GM19324 (cell line): ENCODE results near the gene LRP5.
"Not testable (repeated sequence)": the region's sequence is repeated elsewhere in the genome, so short reads cannot be mapped to it uniquely, and the experiment has no call there.

Experiments used
- ATAC-seq: cut with Tn5 transposase; IDR thresholded peaks from one replicate; pipeline ENCODE4 v1.9.1; 2021; ENCODE audit warnings: mild to moderate bottlenecking, moderate library complexity; ENCODE audit not compliant: unreplicated experiment, low FRiP score

The LRP5 gene

DNA sequence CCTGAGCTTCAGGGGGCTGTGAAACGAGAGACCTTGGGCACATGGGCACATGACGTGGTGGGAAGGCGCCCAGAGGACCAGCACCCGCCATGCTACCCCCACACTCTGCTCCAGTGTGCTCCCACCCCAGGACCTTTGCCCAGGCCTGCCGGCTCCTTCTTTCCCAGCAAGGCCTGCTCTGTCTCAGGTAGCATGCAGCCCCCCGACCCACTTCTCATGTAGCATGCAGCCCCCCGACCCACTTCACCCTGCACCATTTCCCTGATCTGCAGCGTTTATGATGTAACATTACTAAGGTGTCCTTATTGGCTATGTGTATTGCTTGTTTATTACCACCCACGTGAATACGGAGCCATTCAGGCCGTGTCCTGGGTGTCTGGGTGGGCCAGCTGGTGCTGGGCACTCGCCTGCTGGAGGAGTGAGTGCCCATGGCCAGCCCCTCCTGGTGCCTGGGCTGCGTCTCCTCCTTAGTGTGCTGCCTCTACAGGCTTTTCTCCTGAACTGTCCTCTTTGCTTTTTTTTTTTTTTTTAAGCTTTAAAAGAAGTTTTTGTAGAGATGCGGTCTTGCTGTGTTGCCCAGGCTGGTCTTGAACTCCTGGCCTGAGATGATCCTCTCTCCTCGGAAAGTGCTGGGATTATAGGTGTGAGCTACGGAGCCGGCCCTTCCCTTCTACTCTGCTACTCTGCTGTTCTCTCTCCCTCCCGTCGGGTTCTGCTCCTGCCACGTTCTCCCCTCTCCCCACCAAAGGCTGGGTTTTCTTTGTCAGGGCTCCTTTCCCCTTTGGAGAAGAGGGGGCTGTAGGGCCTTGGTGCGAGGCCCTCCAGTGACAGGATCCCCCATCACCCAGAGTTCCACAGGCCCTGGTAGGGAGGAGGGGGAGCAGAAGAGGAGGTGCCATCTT, 29.4 kb downstream of the LRP5 start:
- no peak for ATAC-seq

DNA sequence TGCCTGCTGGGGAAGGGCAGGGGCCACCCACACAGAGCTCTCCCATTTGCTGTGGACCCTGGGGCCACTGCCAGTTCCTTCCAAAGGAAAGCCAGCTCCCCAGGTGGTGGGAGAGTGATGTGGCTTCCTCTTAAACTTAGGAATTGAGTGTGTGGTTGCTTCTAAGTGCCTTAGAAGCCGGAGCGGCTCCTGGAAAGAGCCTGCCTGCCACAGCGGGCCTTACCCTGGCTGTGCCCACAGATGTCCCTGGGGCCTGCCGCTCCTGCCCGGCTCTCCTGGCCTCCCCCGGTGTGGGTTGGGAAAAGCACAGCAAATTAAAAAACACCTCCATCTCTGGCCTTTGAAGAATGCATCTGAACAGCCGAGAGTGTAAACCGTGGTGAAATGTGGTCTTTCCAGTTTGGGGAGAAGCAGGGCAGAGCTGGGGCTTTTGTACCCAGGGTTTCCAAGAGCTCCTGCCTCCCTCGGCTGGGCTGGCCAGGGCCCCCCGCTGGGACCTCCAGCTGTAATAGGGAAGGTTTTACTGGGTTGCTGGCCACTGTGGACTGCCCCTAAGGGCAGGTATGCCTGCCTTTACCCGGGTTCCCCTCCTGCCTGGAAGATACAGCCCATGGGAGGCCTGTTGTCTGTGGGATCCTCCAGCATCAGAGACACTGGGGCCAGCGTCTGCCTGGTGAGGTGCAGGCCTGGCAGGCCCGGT, 30.2 kb downstream of the LRP5 start:
- ATAC-seq: no peak

DNA sequence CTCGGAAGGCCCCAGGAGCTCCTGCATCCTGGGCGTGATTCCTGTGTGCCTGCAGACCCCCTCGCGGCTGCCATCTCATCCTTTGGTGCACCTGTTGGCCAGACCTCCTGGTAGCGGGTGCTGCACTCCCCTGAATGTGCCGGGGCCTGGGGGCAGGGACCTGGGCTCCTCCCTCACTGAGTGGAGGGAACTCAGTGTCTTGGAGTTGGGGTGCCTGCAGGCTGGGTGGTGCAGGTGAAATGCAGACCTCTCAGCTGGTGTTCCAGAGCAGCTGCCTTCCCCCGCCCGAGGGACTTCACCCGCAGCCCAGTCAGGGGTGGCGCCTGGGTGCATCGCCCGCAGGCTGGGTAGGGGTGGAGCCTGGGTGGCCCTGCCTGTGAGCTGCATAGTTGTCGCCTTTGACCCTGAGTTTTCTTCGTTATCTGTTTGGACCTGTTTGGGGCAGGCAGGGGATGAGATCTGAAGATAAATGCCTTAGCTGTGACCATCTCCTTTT, 31.4 kb downstream of the LRP5 start:
- no peak for ATAC-seq

DNA sequence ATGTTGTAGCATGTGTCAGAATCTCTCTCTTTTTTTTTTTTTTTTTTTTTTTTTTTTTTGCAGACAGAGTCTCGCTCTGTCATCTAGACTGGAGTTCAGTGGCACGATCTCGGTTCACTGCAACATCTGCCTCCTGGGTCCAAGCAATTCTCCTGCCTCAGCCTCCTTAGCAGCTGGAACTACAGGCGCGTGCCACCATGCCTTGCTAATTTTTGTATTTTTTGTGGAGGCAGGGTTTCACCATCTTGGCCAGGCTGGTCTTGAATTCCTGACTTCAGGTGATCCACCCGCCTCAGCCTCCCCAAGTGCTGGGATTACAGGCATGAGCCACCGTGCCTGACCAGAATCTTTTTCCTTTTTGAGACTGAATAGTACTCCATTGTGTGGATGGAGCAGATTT, 32.4 kb downstream of the LRP5 start:
- not testable (repeated sequence) for ATAC-seq

DNA sequence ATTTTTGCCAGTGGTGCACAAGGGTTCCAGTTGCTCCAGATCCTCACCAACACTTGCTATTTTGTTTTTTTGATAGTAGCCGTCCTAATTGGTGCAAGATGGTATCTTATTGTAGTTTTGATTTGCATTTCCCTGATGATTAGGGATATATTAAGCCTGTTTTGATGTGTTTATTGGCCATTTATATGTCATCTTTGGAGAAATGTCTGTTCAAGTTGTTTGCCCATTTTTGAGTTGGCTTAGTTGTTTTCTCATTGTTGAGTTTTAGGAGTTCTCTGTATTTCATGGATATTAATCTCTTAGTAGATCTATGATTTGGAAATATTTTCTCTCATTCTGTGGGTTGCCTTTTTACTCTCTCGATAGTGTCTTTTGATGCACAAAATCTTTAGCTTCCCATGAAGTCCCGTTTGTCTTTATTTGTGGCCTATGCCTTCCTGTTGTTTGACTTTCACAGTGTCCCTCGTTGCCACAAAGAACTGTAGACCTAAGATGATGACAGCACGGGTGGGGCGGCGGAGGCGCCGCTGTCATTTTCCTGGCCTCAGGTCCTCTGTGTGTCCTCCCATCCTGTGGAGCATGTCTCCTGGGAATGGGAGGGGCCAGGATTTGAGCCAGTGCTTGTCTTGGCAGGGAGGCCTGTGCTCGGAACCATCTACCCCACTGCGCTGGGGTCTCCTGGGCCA, 33.5 kb downstream of the LRP5 start:
- ATAC-seq: no peak

DNA sequence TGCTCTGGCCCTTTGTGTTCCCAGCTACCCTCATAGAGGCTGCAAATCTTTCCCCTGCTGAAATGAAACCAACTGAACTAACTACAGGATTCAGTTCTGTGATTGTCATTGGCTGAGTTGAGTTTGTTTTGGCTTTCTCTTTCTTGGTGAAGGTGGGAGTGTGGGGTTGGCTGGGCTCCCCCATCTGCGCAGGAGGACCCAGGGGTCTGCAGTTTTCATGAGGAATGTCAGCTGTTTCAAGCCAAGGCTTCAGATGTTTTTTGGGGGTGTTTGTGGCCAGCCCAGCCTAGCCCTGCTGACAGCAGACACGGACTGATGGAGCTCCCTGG, 34.0 kb downstream of the LRP5 start:
- ATAC-seq: no peak

DNA sequence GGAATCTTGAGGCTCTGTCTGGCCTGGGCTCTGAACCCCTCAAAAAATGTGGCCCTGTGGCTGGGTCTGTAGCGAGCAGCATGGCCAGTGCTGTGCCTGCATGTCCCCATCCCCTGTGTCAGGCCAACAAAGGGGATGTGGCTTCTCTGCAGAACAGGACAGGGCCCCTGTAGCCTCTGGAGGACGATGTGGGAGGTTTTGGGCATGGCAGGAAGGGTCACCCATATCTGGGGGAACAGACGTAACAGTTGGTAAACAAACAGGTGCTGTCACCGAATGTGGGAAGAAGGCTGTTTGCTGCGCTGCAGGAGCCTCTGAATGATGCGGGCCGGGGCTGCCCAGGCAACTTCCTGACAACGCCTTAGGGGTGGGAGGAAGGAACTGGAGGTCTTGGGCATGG, 35.0 kb downstream of the LRP5 start:
- ATAC-seq: no peak

DNA sequence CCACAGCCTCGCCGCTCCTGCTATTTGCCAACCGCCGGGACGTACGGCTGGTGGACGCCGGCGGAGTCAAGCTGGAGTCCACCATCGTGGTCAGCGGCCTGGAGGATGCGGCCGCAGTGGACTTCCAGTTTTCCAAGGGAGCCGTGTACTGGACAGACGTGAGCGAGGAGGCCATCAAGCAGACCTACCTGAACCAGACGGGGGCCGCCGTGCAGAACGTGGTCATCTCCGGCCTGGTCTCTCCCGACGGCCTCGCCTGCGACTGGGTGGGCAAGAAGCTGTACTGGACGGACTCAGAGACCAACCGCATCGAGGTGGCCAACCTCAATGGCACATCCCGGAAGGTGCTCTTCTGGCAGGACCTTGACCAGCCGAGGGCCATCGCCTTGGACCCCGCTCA, 35.5 kb downstream of the LRP5 start:
- no peak for ATAC-seq

DNA sequence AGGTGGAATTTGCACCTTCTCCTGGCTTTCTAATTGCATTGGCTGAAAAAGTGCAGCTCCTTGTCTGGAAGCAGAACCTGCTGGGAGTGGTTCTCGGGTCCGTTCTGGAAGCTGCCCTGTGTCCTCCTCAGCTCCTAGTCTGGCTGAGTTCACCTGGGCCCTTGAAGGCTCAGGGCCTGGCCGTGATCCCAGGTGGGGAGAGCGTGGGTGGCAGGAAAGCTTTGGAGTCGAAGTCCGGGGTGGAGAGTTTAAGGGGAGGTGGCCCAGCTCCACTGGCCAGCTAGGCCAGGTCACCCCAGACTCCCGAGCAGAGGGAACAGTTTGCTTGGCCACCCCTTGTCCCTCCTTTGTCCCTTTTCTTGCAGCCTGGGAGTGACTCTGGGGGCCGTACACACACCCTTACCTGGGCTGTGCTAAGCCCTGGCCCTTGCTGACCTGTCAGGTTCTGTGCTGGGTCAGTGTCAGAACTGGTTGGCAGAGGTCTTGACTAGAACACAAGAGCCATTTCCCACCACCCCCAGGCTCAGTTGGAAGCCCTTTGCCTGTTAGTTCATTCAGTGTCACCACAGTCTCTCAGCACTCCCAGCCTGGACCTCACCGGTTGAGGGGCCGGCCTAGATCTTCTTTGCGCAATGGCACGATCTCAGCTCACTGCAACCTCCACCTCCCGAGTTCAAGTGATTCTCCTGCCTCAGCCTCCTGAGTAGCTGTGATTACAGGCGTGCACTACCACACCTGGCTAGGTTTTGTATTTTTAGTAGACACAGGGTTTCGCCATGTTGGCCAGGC, 37.3 kb downstream of the LRP5 start:
- ATAC-seq: no peak

DNA sequence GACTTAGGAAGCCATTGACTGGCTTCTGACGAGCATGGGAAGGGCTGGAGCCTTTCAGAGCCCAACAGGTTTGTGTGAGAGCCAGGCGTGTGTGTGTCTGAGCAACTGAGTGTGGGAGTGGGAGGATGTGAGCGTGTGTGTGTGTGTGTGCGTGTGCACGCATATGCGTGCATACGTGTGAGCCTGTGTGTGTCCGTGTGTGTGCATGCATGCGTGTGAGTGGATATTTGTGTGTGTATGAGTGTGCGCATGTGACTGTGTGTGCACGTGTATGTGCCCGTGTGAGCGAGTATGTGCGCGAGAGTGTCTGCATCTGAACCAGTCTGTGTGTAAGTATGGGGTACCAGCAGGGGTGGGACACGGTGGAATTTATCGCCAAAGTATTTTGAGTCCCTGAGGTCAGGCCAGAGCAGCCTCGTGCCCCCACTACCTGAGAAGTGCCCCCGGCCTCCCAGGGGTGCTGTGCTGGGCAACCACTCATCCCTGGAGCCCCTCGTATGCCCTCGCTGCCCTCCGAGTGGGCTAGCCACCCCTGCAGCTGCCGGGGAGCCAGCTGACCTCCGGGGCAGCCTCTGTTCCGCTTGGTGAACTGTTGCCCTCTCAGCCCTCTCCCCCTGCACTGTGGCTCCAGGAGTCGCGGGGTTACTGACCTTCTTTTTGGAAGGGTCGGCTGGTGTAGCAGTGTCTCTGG, 38.5 kb downstream of the LRP5 start:
- ATAC-seq: no peak

DNA sequence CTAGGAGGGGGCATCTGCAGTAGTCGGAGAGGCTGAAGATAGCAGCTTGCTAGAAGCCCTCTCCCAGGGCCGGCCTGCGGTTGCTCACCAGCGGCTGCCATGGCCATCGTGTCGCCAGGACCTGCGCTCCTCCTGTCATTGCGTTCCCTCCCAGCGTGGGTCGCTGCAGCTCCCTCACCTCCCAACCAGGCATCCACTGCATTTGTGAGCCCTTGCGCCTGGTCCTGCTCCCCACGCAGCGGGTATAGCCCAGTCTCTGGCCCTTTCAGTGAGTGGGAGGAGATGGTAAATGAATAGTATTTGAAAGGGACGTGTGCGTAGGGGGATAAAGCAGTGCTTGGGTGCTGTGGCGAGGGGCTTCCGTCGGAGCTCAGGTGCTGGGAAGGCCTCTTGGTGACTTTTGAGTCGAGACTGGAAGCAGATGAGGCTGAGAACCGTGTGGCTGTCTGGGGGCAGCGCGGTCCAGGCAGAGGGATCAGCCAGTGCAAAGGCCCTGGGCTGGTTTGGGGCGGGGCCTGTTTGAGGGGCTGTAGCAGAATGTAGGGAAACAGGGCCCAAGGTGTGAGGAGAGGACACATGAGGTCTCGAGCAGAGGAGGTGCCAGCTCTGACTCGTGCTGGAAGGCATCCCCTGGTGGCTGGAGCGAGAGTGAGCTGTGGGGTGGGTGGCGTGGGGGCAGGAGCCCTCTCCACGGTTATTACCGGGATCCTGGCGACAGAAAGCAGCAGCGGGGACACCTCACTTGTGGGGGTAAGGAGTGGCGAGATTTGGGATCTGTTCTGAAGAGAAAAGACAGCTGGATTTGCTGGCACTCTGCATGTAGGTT, 39.3 kb downstream of the LRP5 start:
- ATAC-seq: no peak

DNA sequence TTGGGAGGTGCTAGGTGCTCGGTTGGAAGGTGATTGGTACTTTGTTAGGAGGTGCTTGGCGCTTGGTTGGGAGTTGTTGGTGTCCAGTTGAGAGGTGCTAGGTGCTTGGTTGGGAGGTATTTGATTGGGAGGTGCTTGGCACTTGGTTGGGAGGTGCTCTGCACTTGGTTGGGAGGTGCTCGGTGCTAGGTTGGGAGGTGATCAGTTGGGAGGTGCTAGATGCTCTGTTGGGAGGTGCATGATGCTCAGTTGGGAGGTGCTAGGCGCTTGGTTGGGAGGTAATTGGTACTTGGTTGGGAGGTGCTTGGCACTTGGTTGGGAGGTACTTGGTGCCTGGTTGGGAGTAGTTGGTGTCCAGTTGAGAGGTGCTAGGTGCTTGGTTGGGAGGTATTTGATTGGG, 40.2 kb downstream of the LRP5 start:
- ATAC-seq: no peak

DNA sequence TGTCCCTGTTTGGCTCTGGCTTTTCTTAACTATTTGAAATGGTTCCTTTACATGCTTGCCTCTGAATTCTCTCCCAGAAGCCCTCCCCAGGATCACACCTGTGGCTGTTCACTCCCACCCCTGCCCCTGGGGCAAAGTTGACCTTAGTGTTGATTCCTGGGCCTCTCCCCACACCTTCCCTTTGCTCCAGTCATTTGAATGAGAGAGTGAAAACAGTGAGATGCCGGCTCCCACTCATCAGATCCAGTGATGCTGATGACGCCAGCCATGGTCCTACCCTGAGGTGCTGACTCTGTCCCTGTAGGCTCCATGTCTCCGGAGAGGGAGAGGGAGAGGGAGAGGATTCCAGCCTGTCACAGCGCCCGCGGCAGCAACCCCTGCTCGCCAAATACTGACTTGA, 40.7 kb downstream of the LRP5 start:
- ATAC-seq: no peak

DNA sequence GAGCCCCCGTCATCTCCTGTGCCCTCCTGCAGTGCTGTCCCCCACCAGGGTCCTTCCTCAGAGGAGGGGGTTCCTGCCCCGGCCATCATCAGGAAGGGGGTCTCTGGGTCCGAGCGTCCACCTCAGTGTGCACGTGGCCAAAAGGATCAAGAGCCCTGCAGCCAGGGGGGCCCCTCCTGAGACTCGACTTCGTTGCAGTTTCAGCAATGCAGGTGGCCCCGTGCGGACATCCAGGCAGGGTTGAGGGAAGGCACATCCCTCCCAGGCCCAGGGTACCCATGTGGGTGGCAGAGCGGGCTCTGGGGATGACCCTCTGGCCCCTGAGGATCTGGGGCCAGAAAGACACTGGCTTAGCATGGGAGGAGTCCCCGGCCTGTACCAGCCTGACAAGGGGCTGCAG, 41.3 kb downstream of the LRP5 start:
- no peak for ATAC-seq

DNA sequence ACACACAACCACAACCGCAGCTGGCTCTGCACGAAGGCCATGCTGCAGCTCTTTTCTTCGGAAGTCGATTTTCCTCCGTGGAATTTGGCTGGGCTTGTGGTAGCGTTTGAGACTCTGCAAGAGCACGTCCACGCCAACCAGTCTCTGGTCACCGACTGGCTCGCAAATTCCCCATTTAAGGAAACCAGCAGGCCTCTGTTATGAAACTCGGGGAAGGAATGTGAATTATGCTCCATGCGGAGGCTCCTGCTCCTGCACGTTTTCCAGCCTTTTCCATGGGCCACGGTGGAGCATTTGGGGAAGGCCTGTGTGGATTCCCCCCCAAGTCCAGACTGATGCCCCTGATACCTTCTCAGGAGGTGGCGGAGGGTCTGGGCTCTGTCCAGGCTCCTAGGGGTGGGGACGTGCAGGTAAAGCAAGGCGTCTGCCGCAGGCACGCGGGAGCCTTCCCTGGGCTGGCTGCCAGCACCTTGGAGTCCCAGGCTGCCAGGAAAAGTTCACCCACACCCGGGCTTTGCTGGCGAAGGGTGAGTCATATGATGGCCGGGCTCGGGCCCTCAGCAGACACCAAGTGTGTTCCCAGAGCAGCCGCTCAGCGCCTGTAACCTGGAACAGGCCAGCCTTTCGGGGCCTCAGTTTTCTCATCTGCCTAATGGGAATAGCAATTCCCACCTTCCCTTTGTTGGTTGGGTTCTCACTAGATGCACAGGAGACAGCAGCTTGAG, 41.9 kb downstream of the LRP5 start:
- ATAC-seq: no peak

DNA sequence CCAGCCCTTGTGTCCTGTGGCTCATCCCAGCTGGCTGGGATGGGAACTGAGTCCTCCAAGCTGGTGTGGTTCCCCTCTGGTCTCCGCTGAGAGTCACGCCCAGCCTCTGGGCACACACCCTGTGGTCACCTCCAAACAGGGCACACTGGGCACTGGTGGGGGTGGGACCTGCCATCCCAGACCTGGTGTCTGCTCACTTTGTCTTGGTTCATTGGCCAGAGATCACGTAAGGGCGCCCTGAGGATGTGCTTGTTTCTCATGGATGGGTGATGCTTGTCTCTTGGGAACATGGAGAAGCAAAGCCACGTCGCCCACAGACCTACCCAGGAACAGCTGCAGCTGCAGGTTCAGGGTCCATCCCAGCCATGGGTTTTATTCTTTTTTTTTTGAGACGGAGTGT, 43.1 kb downstream of the LRP5 start:
- ATAC-seq: no peak

DNA sequence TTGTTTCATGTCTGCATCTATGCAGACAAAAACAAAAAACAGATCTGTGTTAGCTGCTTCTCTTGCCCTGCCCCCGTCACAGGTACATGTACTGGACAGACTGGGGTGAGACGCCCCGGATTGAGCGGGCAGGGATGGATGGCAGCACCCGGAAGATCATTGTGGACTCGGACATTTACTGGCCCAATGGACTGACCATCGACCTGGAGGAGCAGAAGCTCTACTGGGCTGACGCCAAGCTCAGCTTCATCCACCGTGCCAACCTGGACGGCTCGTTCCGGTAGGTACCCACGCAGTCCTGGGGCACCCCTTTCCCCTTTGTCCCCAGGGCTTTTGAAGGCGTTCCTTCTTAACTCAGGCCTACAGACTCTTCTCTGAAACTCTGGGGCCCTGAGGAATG, 45.2 kb downstream of the LRP5 start:
- no peak for ATAC-seq

DNA sequence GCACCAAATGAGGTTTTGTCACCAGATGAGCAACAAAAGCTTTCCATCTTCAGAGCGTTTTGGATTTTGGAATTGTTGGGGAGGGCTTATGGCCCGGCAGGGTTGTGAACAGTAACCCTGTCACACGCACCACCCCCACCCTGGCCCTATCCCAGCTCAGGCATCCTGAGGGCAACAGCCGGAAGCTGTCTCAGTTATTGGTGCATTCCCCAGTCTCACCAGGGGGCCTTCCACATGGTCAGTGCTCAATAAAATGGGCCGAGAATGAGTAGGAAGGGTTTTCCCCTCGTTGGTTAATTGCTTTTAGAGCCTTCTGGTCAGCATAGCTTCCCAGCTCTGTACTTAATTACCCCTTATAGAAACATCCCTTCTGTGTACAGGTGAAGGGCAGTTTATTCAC, 46.0 kb downstream of the LRP5 start:
- ATAC-seq: no peak

DNA sequence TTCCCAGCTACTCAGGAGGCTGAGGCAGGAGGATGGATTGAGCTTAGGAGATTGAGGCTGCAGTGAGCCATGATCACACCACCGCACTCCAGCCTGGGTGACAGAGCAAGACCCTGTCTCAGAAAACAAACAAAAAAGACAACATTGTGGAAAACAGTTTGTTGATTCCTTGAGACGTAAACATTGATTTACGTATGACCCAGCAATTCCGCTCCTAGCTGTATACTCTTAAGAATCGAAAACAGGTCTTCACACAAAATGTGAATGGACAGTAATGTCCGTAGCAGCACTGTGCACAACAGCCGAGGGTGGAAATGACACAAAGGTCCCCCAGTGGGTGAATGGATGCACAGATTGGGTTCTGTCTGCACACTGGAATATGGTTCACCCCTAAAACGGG, 49.3 kb downstream of the LRP5 start:
- ATAC-seq: no peak
